Liver (tissue), 9 donors: ENCODE data around the gene ADAMTS2. TPM values are rescaled to one million over a fixed set of nuclear protein-coding genes. Genes with fewer than 3 reads are reported as not detected.

Experiments used
- DNase-seq: peaks from one replicate; pipeline ENCODE4 v3.0.0-alpha.2; 2017; ENCODE audit warnings: low spot score
- H3K27ac ChIP-seq, 2 donors: one replicate each; pipeline ENCODE4 v1.7.0; 2013; ENCODE audit warnings: inconsistent platforms in 2 of 2, low read length in 2 of 2, control low read depth in 1 of 2, low read depth in 1 of 2, mild to moderate bottlenecking in 1 of 2
- H3K27me3 ChIP-seq, 4 donors: one replicate each; pipeline versions ENCODE4 v1.6.1 to v1.7.0; 2013; ENCODE audit warnings: low read length in 3 of 4, inconsistent platforms in 1 of 4, mild to moderate bottlenecking in 1 of 4, moderate library complexity in 1 of 4; ENCODE audit not compliant: control insufficient read depth in 4 of 4, insufficient read depth in 4 of 4
- H3K36me3 ChIP-seq, 4 donors: one replicate each; pipeline versions ENCODE4 v1.6.1 to v1.7.0; 2013; ENCODE audit warnings: low read length in 3 of 4, mild to moderate bottlenecking in 3 of 4, low read depth in 1 of 4, moderate library complexity in 1 of 4; ENCODE audit not compliant: control insufficient read depth in 4 of 4, insufficient read depth in 3 of 4
- H3K4me1 ChIP-seq, 4 donors: one replicate each; pipeline versions ENCODE4 v1.6.1 to v1.7.0; 2013; ENCODE audit warnings: low read length in 3 of 4, mild to moderate bottlenecking in 3 of 4, moderate library complexity in 1 of 4; ENCODE audit not compliant: control insufficient read depth in 4 of 4, insufficient read depth in 4 of 4
- H3K4me3 ChIP-seq, 3 donors: one replicate each; pipeline versions ENCODE4 v1.6.1 to v1.7.0; 2013; ENCODE audit warnings: low read length in 3 of 3, control low read depth in 1 of 3, low read depth in 1 of 3, mild to moderate bottlenecking in 1 of 3
- H3K9ac ChIP-seq, 2 donors: one replicate each; pipeline ENCODE4 v1.7.0; 2013; ENCODE audit warnings: low read length in 2 of 2, mild to moderate bottlenecking in 2 of 2, moderate library complexity in 2 of 2, control low read depth in 1 of 2, low read depth in 1 of 2
- H3K9me3 ChIP-seq, 4 donors: one replicate each; pipeline versions ENCODE4 v1.6.1 to v1.7.0; 2013; ENCODE audit warnings: low read length in 3 of 4; ENCODE audit not compliant: control insufficient read depth in 4 of 4
- EGR1 ChIP-seq, 2 donors: IDR thresholded peaks; 2 replicates each; pipeline ENCODE4 v1.6.1; 2016 to 2018; ENCODE audit warnings: antibody characterized with exemption in 2 of 2, low read depth in 2 of 2
- FOXA1 ChIP-seq: IDR thresholded peaks from 2 replicates; pipeline ENCODE4 v1.6.1; 2016; ENCODE audit warnings: antibody characterized with exemption
- FOXA2 ChIP-seq: IDR thresholded peaks from 2 replicates; pipeline ENCODE4 v1.6.1; 2016; ENCODE audit warnings: antibody characterized with exemption
- GABPA ChIP-seq, 2 donors: IDR thresholded peaks in 1 of 2; conservative IDR thresholded peaks in 1 of 2; 2 replicates each; pipeline ENCODE4 v1.6.1; 2016; ENCODE audit warnings: antibody characterized with exemption in 2 of 2, mild to moderate bottlenecking in 1 of 2, moderate library complexity in 1 of 2
- HNF4A ChIP-seq, 2 donors: conservative IDR thresholded peaks; 2 replicates each; pipeline ENCODE4 v1.6.1; 2016; ENCODE audit warnings: antibody characterized with exemption in 2 of 2, mild to moderate bottlenecking in 2 of 2
- HNF4G ChIP-seq: IDR thresholded peaks from 2 replicates; pipeline ENCODE4 v1.6.1; 2016; ENCODE audit warnings: antibody characterized with exemption
- JUND ChIP-seq, 2 donors: IDR thresholded peaks; 2 replicates each; pipeline ENCODE4 v1.6.1; 2016; ENCODE audit warnings: antibody characterized with exemption in 2 of 2
- NR2F2 ChIP-seq: IDR thresholded peaks from 2 replicates; pipeline ENCODE4 v1.6.1; 2016; ENCODE audit warnings: antibody characterized with exemption
- RAD21 ChIP-seq, 2 donors: IDR thresholded peaks; 2 replicates each; pipeline ENCODE4 v1.6.1; 2016; ENCODE audit warnings: antibody characterized with exemption in 2 of 2, mild to moderate bottlenecking in 2 of 2
- RXRA ChIP-seq, 2 donors: IDR thresholded peaks; 2 replicates each; pipeline ENCODE4 v1.6.1; 2017 to 2018; ENCODE audit warnings: antibody characterized with exemption in 2 of 2, mild to moderate bottlenecking in 1 of 2
- SP1 ChIP-seq: IDR thresholded peaks from 2 replicates; pipeline ENCODE4 v1.6.1; 2018; ENCODE audit warnings: antibody characterized with exemption, mild to moderate bottlenecking
- TAF1 ChIP-seq: conservative IDR thresholded peaks from 2 replicates; pipeline ENCODE4 v1.6.1; 2016; ENCODE audit warnings: antibody characterized with exemption, mild to moderate bottlenecking
- YY1 ChIP-seq: IDR thresholded peaks from 2 replicates; pipeline ENCODE4 v1.6.1; 2016; ENCODE audit warnings: antibody characterized with exemption, mild to moderate bottlenecking
- WGBS: extraction: QIAGEN DNeasy Blood & Tissue Kit; methylation state at CpG from one replicate; pipeline ENCODE4 v1.1.7; 2013; 5-methylcytosine and 5-hydroxymethylcytosine counted together
- polyA plus RNA-seq, 2 donors: library from polyadenylated mRNA; stranded (reverse) in 1 of 2; unstranded in 1 of 2; fragments of 200-250 nt in 1 of 2; fragments of >200 nt in 1 of 2; fragmentation: Nextera tagmentation in 1 of 2; extraction: Ambion mirVana in 1 of 2; gene quantifications; one replicate each; pipeline versions ENCODE4 v1.2.1 to v1.2.3, GENCODE V29; 2013 to 2015
- total RNA-seq, 2 donors: library from RNA; depleted of rRNA; stranded (reverse); fragments of >200 nt; gene quantifications; one replicate each; pipeline ENCODE4 v1.2.3, GENCODE V29; 2014
- TF ChIP-seq, protein P1 (sequence below): IDR thresholded peaks from 2 replicates; pipeline ENCODE4 v1.6.1; 2016; ENCODE audit warnings: antibody characterized with exemption, mild to moderate bottlenecking
- TF ChIP-seq, protein P2 (sequence below): IDR thresholded peaks from 2 replicates; pipeline ENCODE4 v1.6.1; 2016; ENCODE audit warnings: antibody characterized with exemption
- TF ChIP-seq, protein P3 (sequence below): fragments of 150-350 bp; IDR thresholded peaks from 2 replicates; pipeline ENCODE4 v1.5.1; 2017; ENCODE audit warnings: improper control_type of control experiment, low read depth, low read length; ENCODE audit not compliant: missing input control
- TF ChIP-seq, protein P4 (sequence below): IDR thresholded peaks from 2 replicates; pipeline ENCODE4 v1.6.1; 2016; ENCODE audit warnings: antibody characterized with exemption
- TF ChIP-seq, protein P5 (sequence below): IDR thresholded peaks from 2 replicates; pipeline ENCODE4 v1.6.1; 2016; ENCODE audit warnings: antibody characterized with exemption
- donor health status: healthy.
- donor health status: healthy.
- donor health status: healthy.
- donor health status: healthy.
- donor health status: healthy.

ADAMTS2 gene
- total and polyA plus RNA-seq, 4 donors: 2.7 to 24.3 (median 12.0) TPM

GRCh38 chr5:179153921-179154345, 191.3 kb downstream of the ADAMTS2 start:
- no peak for DNase-seq
- H3K27me3 ChIP-seq: peaks cover 0 to 2% (median 0%) of the 10 kb centered on the region in 4 donors
- WGBS: 93% methylated on average over 22 of the region's 22 CpGs
- H3K36me3 ChIP-seq: no peaks in the 10 kb centered on the region
- H3K4me1 ChIP-seq: peaks cover 0 to 4% (median 0%) of the 10 kb centered on the region in 4 donors
- H3K4me3 ChIP-seq: no peak overlapping the region
- no peaks in the 10 kb centered on the region for H3K9me3 ChIP-seq
- TF ChIP-seq TAF1: no peak
- TF ChIP-seq JUND (IDR thresholded peaks at IDR 0.05): no peak
- TF ChIP-seq FOXA1: no peak
- TF ChIP-seq HNF4G: no peak
- no peak for TF ChIP-seq EGR1 (IDR thresholded peaks at IDR 0.05; ENCODE audit: low read depth in 2 of 2)
- TF ChIP-seq, protein P1, sequence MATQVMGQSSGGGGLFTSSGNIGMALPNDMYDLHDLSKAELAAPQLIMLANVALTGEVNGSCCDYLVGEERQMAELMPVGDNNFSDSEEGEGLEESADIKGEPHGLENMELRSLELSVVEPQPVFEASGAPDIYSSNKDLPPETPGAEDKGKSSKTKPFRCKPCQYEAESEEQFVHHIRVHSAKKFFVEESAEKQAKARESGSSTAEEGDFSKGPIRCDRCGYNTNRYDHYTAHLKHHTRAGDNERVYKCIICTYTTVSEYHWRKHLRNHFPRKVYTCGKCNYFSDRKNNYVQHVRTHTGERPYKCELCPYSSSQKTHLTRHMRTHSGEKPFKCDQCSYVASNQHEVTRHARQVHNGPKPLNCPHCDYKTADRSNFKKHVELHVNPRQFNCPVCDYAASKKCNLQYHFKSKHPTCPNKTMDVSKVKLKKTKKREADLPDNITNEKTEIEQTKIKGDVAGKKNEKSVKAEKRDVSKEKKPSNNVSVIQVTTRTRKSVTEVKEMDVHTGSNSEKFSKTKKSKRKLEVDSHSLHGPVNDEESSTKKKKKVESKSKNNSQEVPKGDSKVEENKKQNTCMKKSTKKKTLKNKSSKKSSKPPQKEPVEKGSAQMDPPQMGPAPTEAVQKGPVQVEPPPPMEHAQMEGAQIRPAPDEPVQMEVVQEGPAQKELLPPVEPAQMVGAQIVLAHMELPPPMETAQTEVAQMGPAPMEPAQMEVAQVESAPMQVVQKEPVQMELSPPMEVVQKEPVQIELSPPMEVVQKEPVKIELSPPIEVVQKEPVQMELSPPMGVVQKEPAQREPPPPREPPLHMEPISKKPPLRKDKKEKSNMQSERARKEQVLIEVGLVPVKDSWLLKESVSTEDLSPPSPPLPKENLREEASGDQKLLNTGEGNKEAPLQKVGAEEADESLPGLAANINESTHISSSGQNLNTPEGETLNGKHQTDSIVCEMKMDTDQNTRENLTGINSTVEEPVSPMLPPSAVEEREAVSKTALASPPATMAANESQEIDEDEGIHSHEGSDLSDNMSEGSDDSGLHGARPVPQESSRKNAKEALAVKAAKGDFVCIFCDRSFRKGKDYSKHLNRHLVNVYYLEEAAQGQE: no peak
- TF ChIP-seq GABPA (IDR thresholded peaks at IDR 0.05 in 1 of 2, conservative IDR thresholded peaks at IDR 0.05 in 1 of 2): no peak
- TF ChIP-seq RXRA (IDR thresholded peaks at IDR 0.05): no peak
- no peak for TF ChIP-seq HNF4A (conservative IDR thresholded peaks at IDR 0.05)
- no peak for TF ChIP-seq FOXA2
- no peak overlapping the region for H3K9ac ChIP-seq
- no peak overlapping the region for H3K27ac ChIP-seq

DNA sequence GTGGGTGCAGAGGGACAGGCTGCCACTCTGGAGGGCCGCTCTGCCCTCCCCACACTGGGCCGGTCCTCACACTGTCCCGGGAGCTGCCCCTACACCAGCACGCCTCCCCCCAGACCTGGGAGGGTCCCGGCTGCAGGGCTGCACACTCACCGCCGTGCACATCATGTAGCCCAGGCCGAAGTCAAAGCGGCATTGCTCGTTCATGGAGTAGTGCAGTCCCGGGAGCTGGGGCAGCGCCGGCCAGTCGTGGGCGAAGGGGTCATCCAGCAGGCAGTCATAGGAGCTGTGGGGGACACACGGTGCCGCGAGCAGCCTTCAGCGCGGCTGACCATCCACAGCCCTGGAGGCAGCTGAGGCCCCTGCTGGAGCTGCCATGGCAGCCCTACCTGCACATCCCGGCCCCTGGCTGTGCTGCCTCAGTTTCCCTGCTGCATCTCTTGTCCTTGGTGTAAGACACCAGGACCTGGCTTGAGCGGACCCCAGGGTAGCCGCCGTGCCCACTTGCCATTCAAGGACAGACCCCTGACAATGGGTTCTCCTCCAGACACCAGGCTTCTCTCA, 191.8 kb downstream of the ADAMTS2 start:
- no peak for TF ChIP-seq FOXA2
- TF ChIP-seq, protein P2, sequence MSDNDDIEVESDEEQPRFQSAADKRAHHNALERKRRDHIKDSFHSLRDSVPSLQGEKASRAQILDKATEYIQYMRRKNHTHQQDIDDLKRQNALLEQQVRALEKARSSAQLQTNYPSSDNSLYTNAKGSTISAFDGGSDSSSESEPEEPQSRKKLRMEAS: no peak
- TF ChIP-seq EGR1 (IDR thresholded peaks at IDR 0.05; ENCODE audit: low read depth in 2 of 2): no peak
- TF ChIP-seq FOXA1: no peak
- TF ChIP-seq YY1: no peak
- TF ChIP-seq, protein P3, sequence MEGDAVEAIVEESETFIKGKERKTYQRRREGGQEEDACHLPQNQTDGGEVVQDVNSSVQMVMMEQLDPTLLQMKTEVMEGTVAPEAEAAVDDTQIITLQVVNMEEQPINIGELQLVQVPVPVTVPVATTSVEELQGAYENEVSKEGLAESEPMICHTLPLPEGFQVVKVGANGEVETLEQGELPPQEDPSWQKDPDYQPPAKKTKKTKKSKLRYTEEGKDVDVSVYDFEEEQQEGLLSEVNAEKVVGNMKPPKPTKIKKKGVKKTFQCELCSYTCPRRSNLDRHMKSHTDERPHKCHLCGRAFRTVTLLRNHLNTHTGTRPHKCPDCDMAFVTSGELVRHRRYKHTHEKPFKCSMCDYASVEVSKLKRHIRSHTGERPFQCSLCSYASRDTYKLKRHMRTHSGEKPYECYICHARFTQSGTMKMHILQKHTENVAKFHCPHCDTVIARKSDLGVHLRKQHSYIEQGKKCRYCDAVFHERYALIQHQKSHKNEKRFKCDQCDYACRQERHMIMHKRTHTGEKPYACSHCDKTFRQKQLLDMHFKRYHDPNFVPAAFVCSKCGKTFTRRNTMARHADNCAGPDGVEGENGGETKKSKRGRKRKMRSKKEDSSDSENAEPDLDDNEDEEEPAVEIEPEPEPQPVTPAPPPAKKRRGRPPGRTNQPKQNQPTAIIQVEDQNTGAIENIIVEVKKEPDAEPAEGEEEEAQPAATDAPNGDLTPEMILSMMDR: no peak
- TF ChIP-seq SP1: no peak
- TF ChIP-seq, protein P4, sequence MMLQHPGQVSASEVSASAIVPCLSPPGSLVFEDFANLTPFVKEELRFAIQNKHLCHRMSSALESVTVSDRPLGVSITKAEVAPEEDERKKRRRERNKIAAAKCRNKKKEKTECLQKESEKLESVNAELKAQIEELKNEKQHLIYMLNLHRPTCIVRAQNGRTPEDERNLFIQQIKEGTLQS: no peak
- no peak for TF ChIP-seq JUND (IDR thresholded peaks at IDR 0.05)
- no peak for TF ChIP-seq HNF4A (conservative IDR thresholded peaks at IDR 0.05)
- TF ChIP-seq, protein P1: no peak
- no peak for TF ChIP-seq NR2F2
- TF ChIP-seq RXRA (IDR thresholded peaks at IDR 0.05): no peak
- no peak for TF ChIP-seq RAD21 (IDR thresholded peaks at IDR 0.05)
- TF ChIP-seq, protein P5, sequence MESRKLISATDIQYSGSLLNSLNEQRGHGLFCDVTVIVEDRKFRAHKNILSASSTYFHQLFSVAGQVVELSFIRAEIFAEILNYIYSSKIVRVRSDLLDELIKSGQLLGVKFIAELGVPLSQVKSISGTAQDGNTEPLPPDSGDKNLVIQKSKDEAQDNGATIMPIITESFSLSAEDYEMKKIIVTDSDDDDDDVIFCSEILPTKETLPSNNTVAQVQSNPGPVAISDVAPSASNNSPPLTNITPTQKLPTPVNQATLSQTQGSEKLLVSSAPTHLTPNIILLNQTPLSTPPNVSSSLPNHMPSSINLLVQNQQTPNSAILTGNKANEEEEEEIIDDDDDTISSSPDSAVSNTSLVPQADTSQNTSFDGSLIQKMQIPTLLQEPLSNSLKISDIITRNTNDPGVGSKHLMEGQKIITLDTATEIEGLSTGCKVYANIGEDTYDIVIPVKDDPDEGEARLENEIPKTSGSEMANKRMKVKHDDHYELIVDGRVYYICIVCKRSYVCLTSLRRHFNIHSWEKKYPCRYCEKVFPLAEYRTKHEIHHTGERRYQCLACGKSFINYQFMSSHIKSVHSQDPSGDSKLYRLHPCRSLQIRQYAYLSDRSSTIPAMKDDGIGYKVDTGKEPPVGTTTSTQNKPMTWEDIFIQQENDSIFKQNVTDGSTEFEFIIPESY: no peak
- no peak for TF ChIP-seq GABPA (IDR thresholded peaks at IDR 0.05 in 1 of 2, conservative IDR thresholded peaks at IDR 0.05 in 1 of 2)
- no peak for TF ChIP-seq TAF1
- TF ChIP-seq HNF4G: no peak
- DNase-seq: no peak
- Histone ChIP-seq H3K9ac (no peak overlapping the region), H3K27ac (no peak overlapping the region), H3K36me3 (no peaks in the 10 kb centered on the region), H3K27me3 (peaks cover 0 to 2% (median 0%) of the 10 kb centered on the region in 4 donors), H3K4me3 (no peak overlapping the region), H3K9me3 (no peaks in the 10 kb centered on the region), H3K4me1 (peaks cover 0 to 4% (median 0%) of the 10 kb centered on the region in 4 donors)
- 90% methylated on average over 24 of the region's 24 CpGs for WGBS
